ENCODE data around the gene ZC3H12D. TPM values are rescaled to one million over a fixed set of nuclear protein-coding genes. Genes with fewer than 3 reads are reported as not detected.

Gene ZC3H12D
- total and polyA plus RNA-seq, 2 donors (not counting 1 experiment from before 2014, with no cell fraction given): 63.1 to 190 TPM

- intact Hi-C loops (cut with micrococcal nuclease): no loop called here
- H3K9ac ChIP-seq (ENCODE audit: low read length): no peak overlapping the region
- H3K4me3 ChIP-seq (ENCODE audit: control extremely low read depth in 1 of 5, extremely low read depth in 1 of 5, insufficient read depth in 1 of 5, low read depth in 2 of 5, low read length in 4 of 5): no peak overlapping the region
- H2AFZ ChIP-seq (ENCODE audit: insufficient read depth, low read depth, low read length, poor library complexity, severe bottlenecking): no peak overlapping the region
- ChIA-PET POLR2A (no interaction called here), CTCF (interaction anchor here (0.8 to 2.5 kb wide), 2 partner anchors 93 to 235 kb away, joined by 3 to 8 read pairs; no protein-coding TSS in a partner anchor)
- H3K4me3 Mint-ChIP-seq: no peak overlapping the region
- no peaks in the 10 kb centered on the region for H3K79me2 ChIP-seq (ENCODE audit: control insufficient read depth, insufficient read depth, low read length)
- WGBS (ENCODE audit: insufficient coverage): 88% methylated on average over 8 of the region's 8 CpGs
- no peaks in the 10 kb centered on the region for H3K4me1 ChIP-seq (ENCODE audit: control insufficient read depth in 2 of 2, insufficient read depth in 2 of 2, low read length in 2 of 2)
- H3K4me2 ChIP-seq (replicated peaks; ENCODE audit: low read depth, low read length, poor library complexity, severe bottlenecking): no peak overlapping the region
- H3K27ac Mint-ChIP-seq: no peak overlapping the region
- no peaks in the 10 kb centered on the region for H4K20me1 ChIP-seq (ENCODE audit: control insufficient read depth, insufficient read depth, low read length, poor library complexity, severe bottlenecking)
- TF ChIP-seq CTCF (IDR thresholded peaks at IDR 0.05): no peak
- TF ChIP-seq EZH2 (IDR thresholded peaks at IDR 0.05; ENCODE audit: borderline replicate concordance, insufficient read depth, low read depth, low read length, poor library complexity, severe bottlenecking): no peak
- no peaks in the 10 kb centered on the region for H3K4me1 Mint-ChIP-seq
- H3K27ac ChIP-seq (ENCODE audit: low read length in 2 of 2): no peak overlapping the region
- H3K9me3 Mint-ChIP-seq (ENCODE audit: insufficient read depth): no peaks in the 10 kb centered on the region
- H3K9me3 ChIP-seq (ENCODE audit: control extremely low read depth in 1 of 3, control insufficient read depth in 2 of 3, insufficient read depth in 1 of 3, low read length in 2 of 3): no peaks in the 10 kb centered on the region
- H3K36me3 ChIP-seq (replicated peaks in 1 of 2; ENCODE audit: control extremely low read depth in 1 of 2, control insufficient read depth in 1 of 2, extremely low read depth in 1 of 2, insufficient read depth in 2 of 2, low read length in 1 of 2): no peaks in the 10 kb centered on the region
- DNase-seq (no peak), ATAC-seq (ENCODE audit: low read depth) (no peak)
- no peaks in the 10 kb centered on the region for H3K27me3 ChIP-seq (replicated peaks in 1 of 4; ENCODE audit: control extremely low read depth in 1 of 4, control insufficient read depth in 3 of 4, insufficient read depth in 4 of 4, low read length in 3 of 4)
- H3K27me3 Mint-ChIP-seq: peaks cover 3% of the 10 kb centered on the region
Observed at GRCh38 chr6:149425224-149425623, 59.6 kb downstream of the ZC3H12D start.

- no peaks in the 10 kb centered on the region for H3K79me2 ChIP-seq (ENCODE audit: control insufficient read depth, insufficient read depth, low read length)
- Mint-ChIP-seq H3K27me3 (peaks cover 3% of the 10 kb centered on the region), H3K9me3 (ENCODE audit: insufficient read depth) (no peaks in the 10 kb centered on the region), H3K27ac (no peak overlapping the region), H3K4me3 (no peak overlapping the region), H3K4me1 (no peaks in the 10 kb centered on the region)
- no peaks in the 10 kb centered on the region for H3K27me3 ChIP-seq (replicated peaks in 1 of 4; ENCODE audit: control extremely low read depth in 1 of 4, control insufficient read depth in 3 of 4, insufficient read depth in 4 of 4, low read length in 3 of 4)
- no peak for ATAC-seq (ENCODE audit: low read depth)
- H3K9me3 ChIP-seq (ENCODE audit: control extremely low read depth in 1 of 3, control insufficient read depth in 2 of 3, insufficient read depth in 1 of 3, low read length in 2 of 3): no peaks in the 10 kb centered on the region
- ChIA-PET CTCF (interaction anchor here (0.8 to 6.3 kb wide), 2 partner anchors 9 to 342 kb away, joined by 4 to 44 read pairs; no protein-coding TSS in a partner anchor), POLR2A (interaction anchor here (0.7 kb wide), 1 partner anchor 771 kb away, joined by 10 read pairs; no protein-coding TSS in a partner anchor)
- intact Hi-C loops (cut with micrococcal nuclease): no loop called here
- H3K4me2 ChIP-seq (replicated peaks; ENCODE audit: low read depth, low read length, poor library complexity, severe bottlenecking): no peak overlapping the region
- H3K27ac ChIP-seq (ENCODE audit: low read length in 2 of 2): no peak overlapping the region
- H3K4me3 ChIP-seq (ENCODE audit: control extremely low read depth in 1 of 5, extremely low read depth in 1 of 5, insufficient read depth in 1 of 5, low read depth in 2 of 5, low read length in 4 of 5): no peak overlapping the region
- 90% methylated on average over 7 of the region's 7 CpGs for WGBS (ENCODE audit: insufficient coverage)
- no peaks in the 10 kb centered on the region for H4K20me1 ChIP-seq (ENCODE audit: control insufficient read depth, insufficient read depth, low read length, poor library complexity, severe bottlenecking)
- no peak for DNase-seq
- H2AFZ ChIP-seq (ENCODE audit: insufficient read depth, low read depth, low read length, poor library complexity, severe bottlenecking): no peak overlapping the region
- H3K9ac ChIP-seq (ENCODE audit: low read length): no peak overlapping the region
- H3K4me1 ChIP-seq (ENCODE audit: control insufficient read depth in 2 of 2, insufficient read depth in 2 of 2, low read length in 2 of 2): no peaks in the 10 kb centered on the region
- TF ChIP-seq CTCF (IDR thresholded peaks at IDR 0.05) (no peak), EZH2 (IDR thresholded peaks at IDR 0.05; ENCODE audit: borderline replicate concordance, insufficient read depth, low read depth, low read length, poor library complexity, severe bottlenecking) (no peak)
- no peaks in the 10 kb centered on the region for H3K36me3 ChIP-seq (replicated peaks in 1 of 2; ENCODE audit: control extremely low read depth in 1 of 2, control insufficient read depth in 1 of 2, extremely low read depth in 1 of 2, insufficient read depth in 2 of 2, low read length in 1 of 2)
Observed at GRCh38 chr6:149423964-149424440, 60.8 kb downstream of the ZC3H12D start.

Measured in B cell (primary cell).